Skeletal muscle tissue (tissue), 4 donors: ENCODE data around the gene FBXO8. TPM values are rescaled to one million over a fixed set of nuclear protein-coding genes. Genes with fewer than 3 reads are reported as not detected.
"Not testable (repeated sequence)": the region's sequence is repeated elsewhere in the genome, so short reads cannot be mapped to it uniquely, and the experiment has no call there.

Source experiments
- H3K27ac ChIP-seq: one replicate; pipeline ENCODE4 v1.7.0; 2013; ENCODE audit warnings: mild to moderate bottlenecking, low read depth, low read length, inconsistent platforms
- H3K27me3 ChIP-seq, 3 donors: one replicate each; pipeline ENCODE4 v1.7.0; 2013; ENCODE audit warnings: low read length in 3 of 3; ENCODE audit not compliant: control insufficient read depth in 3 of 3, insufficient read depth in 3 of 3
- H3K36me3 ChIP-seq, 3 donors: one replicate each; pipeline ENCODE4 v1.7.0; 2013; ENCODE audit warnings: low read length in 3 of 3; ENCODE audit not compliant: control insufficient read depth in 3 of 3, insufficient read depth in 3 of 3
- H3K4me1 ChIP-seq, 3 donors: one replicate each; pipeline ENCODE4 v1.7.0; 2013; ENCODE audit warnings: low read length in 3 of 3, mild to moderate bottlenecking in 3 of 3; ENCODE audit not compliant: control insufficient read depth in 3 of 3, insufficient read depth in 3 of 3
- H3K4me3 ChIP-seq, 3 donors: one replicate each; pipeline ENCODE4 v1.7.0; 2013; ENCODE audit warnings: low read length in 3 of 3
- H3K9ac ChIP-seq, 3 donors: one replicate each; pipeline ENCODE4 v1.7.0; 2013; ENCODE audit warnings: low read length in 3 of 3, mild to moderate bottlenecking in 3 of 3, moderate library complexity in 2 of 3, low read depth in 1 of 3
- H3K9me3 ChIP-seq, 3 donors: one replicate each; pipeline ENCODE4 v1.7.0; 2013; ENCODE audit warnings: low read length in 3 of 3; ENCODE audit not compliant: control insufficient read depth in 3 of 3
- total RNA-seq: library from RNA; depleted of rRNA; stranded (reverse); fragments of >200 nt; gene quantifications from one replicate; pipeline ENCODE4 v1.2.3, GENCODE V29; 2014
- donor health status: Osteomylitis.

FBXO8 gene
- total RNA-seq, 1 donor from 2014 or later, result 30.3 TPM

DNA sequence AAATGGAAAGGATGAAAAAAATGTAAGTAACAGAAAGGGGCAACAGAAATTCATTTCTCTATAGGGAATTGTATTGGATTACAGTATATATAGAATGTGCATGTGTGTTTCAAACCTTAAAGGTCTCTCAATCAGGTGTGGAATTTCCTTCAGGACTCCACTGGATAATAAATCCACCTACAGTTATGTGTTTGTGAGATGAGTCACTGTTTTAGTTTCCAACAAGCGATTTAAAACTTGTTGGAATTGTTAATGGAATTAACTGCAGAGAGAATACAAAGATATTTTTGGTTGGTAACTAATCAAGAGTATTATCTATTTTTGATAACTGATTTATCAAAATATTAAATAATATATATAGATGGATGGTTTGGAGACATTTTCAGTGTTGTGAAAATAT is 33.1 kb upstream of the FBXO8 start:
- Histone ChIP-seq H3K4me3 (no peak overlapping the region), H3K27ac (no peak overlapping the region)

DNA sequence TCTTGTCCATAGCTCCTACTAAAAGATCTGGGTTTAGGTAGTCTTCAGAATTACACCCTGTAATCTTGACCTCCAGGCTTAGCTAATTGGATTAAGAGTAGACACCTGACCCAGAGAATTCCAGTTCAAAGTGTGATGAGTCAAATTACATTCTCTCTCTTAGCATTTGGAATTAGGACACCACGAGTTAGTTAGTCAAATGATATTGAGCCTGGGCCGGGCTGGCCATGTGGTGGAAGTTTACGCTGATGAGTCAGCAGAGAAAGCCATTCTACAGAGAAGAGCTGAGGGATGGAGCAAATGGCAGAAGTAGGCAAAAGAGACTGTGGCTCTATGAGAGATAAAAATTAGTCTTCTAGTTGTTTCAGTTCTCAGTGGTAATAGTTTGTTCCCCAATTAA is 31.3 kb upstream of the FBXO8 start:
- Histone ChIP-seq H3K4me3 (no peak overlapping the region), H3K36me3 (peaks cover 5 to 22% (median 11%) of the 10 kb centered on the region in 3 donors), H3K9ac (no peak overlapping the region), H3K9me3 (no peaks in the 10 kb centered on the region), H3K4me1 (no peaks in the 10 kb centered on the region), H3K27ac (no peak overlapping the region), H3K27me3 (no peaks in the 10 kb centered on the region)

More for the DNA sequence above, 33.1 kb upstream of the FBXO8 start:
- no peak overlapping the region for H3K9ac ChIP-seq
- H3K9me3 ChIP-seq, result no peaks in the 10 kb centered on the region
- H3K36me3 ChIP-seq, result peaks cover 3 to 14% (median 11%) of the 10 kb centered on the region in 3 donors
- no peaks in the 10 kb centered on the region for H3K4me1 ChIP-seq
- no peaks in the 10 kb centered on the region for H3K27me3 ChIP-seq

DNA sequence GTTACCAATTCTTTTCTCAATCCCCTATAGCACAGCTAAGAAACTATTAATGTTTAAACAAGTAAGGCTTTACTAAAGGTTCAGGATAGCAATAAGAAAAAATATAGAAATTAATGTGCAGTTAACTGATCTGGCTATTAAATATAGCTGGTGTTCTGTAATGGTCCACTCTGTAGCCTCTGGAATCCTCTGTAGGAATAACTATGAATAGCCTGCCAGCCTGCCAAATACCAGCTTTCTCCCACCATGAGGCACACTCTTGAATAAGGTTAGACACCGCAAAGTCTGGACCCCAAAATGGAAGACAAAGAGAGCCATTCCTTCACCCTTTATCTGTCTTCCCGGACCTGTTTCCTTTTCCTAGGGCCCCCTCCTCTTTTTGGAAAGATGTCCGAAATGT is 30.8 kb upstream of the FBXO8 start:
- H3K9ac ChIP-seq, result no peak overlapping the region
- no peaks in the 10 kb centered on the region for H3K9me3 ChIP-seq
- H3K27me3 ChIP-seq, result no peaks in the 10 kb centered on the region
- H3K4me1 ChIP-seq, result no peaks in the 10 kb centered on the region
- H3K27ac ChIP-seq, result no peak overlapping the region
- H3K36me3 ChIP-seq, result peaks cover 5 to 25% (median 13%) of the 10 kb centered on the region in 3 donors
- no peak overlapping the region for H3K4me3 ChIP-seq

DNA sequence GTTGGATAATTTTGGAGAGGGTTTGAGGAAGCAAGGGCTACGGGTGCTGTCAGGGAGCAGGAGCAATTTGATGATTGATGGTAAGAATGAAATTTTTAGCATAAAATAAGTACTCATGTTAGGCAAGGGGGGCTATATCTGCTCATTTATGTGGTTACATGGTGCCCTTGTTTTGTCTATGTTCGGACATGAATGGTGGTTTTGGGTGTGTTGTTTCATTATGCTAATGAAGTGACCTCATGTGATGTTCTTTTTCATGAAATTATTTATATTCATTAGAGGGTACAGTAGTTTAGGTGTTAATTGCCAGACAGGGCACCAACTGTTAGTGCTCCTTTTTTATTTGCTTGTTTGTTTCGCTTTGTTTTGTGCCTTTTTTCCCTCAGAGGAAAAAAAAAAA is 29.5 kb upstream of the FBXO8 start:
- H3K27me3 ChIP-seq, result no peaks in the 10 kb centered on the region
- H3K36me3 ChIP-seq, result peaks cover 7 to 38% (median 17%) of the 10 kb centered on the region in 3 donors
- no peak overlapping the region for H3K27ac ChIP-seq
- no peaks in the 10 kb centered on the region for H3K4me1 ChIP-seq
- H3K4me3 ChIP-seq, result no peak overlapping the region
- H3K9ac ChIP-seq, result no peak overlapping the region
- no peaks in the 10 kb centered on the region for H3K9me3 ChIP-seq

- Histone ChIP-seq H3K4me3 (no peak overlapping the region), H3K4me1 (no peaks in the 10 kb centered on the region), H3K27ac (no peak overlapping the region), H3K9me3 (no peaks in the 10 kb centered on the region), H3K9ac (no peak overlapping the region), H3K27me3 (no peaks in the 10 kb centered on the region), H3K36me3 (peaks cover 4 to 49% (median 19%) of the 10 kb centered on the region in 3 donors)
These were observed 24.2 kb upstream of the FBXO8 start for GRCh38 chr4:174307694-174308093.

DNA sequence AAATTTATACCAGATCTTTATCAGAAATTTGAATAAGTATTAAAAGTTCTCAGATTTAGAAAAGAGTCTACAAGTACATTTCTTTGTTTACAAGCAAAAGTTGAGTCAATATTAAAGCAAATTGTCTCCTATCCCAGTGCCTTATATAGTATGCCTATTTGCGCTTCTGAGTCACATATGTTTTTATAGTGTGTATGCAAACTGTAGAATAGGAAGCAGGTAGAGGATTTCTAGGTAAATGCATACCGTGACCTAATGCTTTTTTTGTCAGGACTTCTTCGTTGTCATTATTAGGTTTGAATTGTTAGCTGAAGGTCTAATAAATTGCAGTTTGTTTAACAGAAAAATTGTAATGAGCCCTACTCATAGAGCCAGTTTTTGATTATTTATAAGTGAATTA is 22.5 kb upstream of the FBXO8 start:
- H3K36me3 ChIP-seq, result peaks cover 2 to 47% (median 19%) of the 10 kb centered on the region in 3 donors
- no peaks in the 10 kb centered on the region for H3K9me3 ChIP-seq
- H3K27ac ChIP-seq, result no peak overlapping the region
- no peak overlapping the region for H3K4me3 ChIP-seq
- no peak overlapping the region for H3K9ac ChIP-seq
- no peaks in the 10 kb centered on the region for H3K27me3 ChIP-seq
- H3K4me1 ChIP-seq, result no peaks in the 10 kb centered on the region

GRCh38 chr4:174304664-174305063 is 21.2 kb upstream of the FBXO8 start:
- Histone ChIP-seq H3K9ac (no peak overlapping the region), H3K36me3 (peaks cover 4 to 47% (median 19%) of the 10 kb centered on the region in 3 donors), H3K27me3 (no peaks in the 10 kb centered on the region)

GRCh38 chr4:174303687-174304086 is 20.2 kb upstream of the FBXO8 start:
- no peaks in the 10 kb centered on the region for H3K9me3 ChIP-seq
- no peaks in the 10 kb centered on the region for H3K4me1 ChIP-seq
- H3K4me3 ChIP-seq, result no peak overlapping the region
- no peak overlapping the region for H3K9ac ChIP-seq
- peaks cover 3 to 39% (median 13%) of the 10 kb centered on the region in 3 donors for H3K36me3 ChIP-seq
- no peaks in the 10 kb centered on the region for H3K27me3 ChIP-seq
- H3K27ac ChIP-seq, result no peak overlapping the region

More at GRCh38 chr4:174304664-174305063, 21.2 kb upstream of the FBXO8 start:
- H3K27ac ChIP-seq, result no peak overlapping the region
- H3K4me1 ChIP-seq, result no peaks in the 10 kb centered on the region
- H3K9me3 ChIP-seq, result no peaks in the 10 kb centered on the region
- H3K4me3 ChIP-seq, result no peak overlapping the region

GRCh38 chr4:174295142-174295541 is 11.7 kb upstream of the FBXO8 start:
- H3K4me3 ChIP-seq, H3K4me1 ChIP-seq, H3K27me3 ChIP-seq, H3K27ac ChIP-seq, H3K9me3 ChIP-seq, H3K9ac ChIP-seq: not testable (repeated sequence)
- peaks cover 3 to 11% (median 6%) of the 10 kb centered on the region in 3 donors for H3K36me3 ChIP-seq

GRCh38 chr4:174294641-174295040 is 11.2 kb upstream of the FBXO8 start:
- H3K27me3 ChIP-seq, H3K36me3 ChIP-seq, H3K4me1 ChIP-seq, H3K4me3 ChIP-seq, H3K9me3 ChIP-seq, H3K9ac ChIP-seq, H3K27ac ChIP-seq: not testable (repeated sequence)

DNA sequence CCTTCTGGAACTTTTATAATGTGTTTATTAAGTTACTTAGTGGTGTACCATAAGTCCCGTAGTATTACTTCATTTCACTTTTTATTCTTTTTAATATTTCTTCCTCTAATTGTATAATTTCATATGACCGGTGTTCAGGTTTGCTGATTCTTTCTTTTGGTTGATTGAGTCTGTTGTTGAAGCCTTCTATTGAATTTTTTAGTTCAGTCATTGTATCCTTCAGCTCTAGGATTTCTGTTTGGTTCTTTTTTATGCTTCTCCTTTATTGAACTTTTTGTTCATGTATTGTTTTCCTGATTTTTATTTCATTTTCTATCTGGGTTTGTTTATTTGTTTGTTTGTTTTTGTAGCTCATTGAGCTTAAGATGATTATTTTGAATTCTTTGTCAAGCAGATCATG is 9.0 kb upstream of the FBXO8 start:
- Histone ChIP-seq H3K36me3 (peaks cover 3 to 6% (median 3%) of the 10 kb centered on the region in 3 donors), H3K9ac (no peak overlapping the region), H3K4me1 (no peaks in the 10 kb centered on the region), H3K9me3 (peaks cover 0 to 6% (median 4%) of the 10 kb centered on the region in 3 donors), H3K27me3 (no peaks in the 10 kb centered on the region), H3K27ac (no peak overlapping the region), H3K4me3 (no peak overlapping the region)
